ENCODE measurements around the gene TMEM151B.
A peak's percentile ranks its signal among the peaks of the same experiment; 100 is the strongest.
"Not testable (repeated sequence)": the region's sequence is repeated elsewhere in the genome, so short reads cannot be mapped to it uniquely, and the experiment has no call there.

Gene TMEM151B
- 0.04 to 0.10 reads per million in 2 donors for total RNA-seq

DNA sequence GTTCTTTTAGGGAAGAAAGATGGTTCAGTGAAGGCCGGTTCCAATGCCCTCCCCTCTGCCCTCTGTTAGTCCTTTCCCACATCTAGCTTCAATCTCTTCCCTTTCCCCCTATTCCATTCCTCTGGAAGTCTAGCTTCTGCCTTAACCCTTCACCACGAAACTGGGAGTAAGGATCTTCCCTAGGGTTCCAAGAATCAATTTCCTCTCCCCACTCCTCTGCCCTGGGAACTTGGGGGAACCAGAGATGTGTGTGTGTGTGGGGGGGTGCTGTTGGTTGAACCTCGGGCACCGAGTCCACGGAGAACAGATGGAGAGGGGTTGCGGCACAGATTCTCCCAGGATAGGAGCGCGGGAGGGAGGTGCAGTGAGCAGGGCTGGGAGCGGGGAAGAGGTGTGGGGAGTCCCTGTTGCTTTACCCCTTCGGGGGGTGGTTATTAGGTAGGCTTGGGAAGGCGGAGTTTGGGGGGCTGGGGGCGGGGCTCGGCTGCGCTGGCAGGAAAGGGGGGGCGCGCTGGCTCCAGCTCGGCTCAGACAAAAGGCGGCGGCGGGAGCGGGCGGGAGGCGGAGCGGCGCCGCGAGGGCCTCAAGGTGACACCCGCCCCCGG is at the start of gene TMEM151B:
Gene TMEM151B, plus strand, starts transcription at position 530 of the 605 bp plus-strand sequence. CDS start 293 bp downstream, outside the sequence.
- DNase-seq = peak; percentile 30

- no peak for DNase-seq
Observed at GRCh38 chr6:44220913-44221290, 49.3 kb upstream of the TMEM151B start.

DNA sequence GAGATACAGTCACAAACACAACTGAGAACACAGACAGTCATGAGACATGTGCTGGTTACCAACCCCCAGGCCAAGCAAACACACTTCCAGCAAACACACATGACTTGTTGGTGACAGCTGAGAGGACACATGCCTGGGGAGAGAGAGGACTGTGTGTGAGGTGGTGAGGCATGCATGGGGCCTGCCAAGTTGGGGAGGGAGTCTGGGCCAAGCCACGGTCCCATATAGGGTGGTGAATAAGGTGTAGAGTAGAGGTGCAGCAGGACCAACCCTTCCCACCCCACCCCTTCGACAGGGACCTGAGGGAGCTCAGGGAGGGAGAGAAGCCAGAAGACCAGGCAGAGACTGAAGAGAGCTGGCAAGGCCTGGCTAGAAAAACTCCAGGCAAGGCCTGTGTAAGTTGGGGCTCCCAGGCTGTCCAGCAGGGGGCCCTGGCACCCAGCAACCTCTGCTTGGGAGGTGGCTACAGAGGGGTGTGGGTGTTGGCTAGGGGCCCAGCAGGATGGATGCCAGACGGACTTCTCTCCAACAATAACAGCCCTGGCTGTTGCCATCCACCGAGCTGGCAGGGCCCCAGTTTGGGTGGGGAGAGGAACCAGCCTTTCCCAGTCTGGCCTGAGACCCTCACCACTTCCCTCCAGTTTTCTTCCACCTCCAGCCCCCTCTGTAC is 48.8 kb upstream of the TMEM151B start:
- no peak for DNase-seq

GRCh38 chr6:44221961-44222335 is 48.3 kb upstream of the TMEM151B start:
- no peak for DNase-seq

DNA sequence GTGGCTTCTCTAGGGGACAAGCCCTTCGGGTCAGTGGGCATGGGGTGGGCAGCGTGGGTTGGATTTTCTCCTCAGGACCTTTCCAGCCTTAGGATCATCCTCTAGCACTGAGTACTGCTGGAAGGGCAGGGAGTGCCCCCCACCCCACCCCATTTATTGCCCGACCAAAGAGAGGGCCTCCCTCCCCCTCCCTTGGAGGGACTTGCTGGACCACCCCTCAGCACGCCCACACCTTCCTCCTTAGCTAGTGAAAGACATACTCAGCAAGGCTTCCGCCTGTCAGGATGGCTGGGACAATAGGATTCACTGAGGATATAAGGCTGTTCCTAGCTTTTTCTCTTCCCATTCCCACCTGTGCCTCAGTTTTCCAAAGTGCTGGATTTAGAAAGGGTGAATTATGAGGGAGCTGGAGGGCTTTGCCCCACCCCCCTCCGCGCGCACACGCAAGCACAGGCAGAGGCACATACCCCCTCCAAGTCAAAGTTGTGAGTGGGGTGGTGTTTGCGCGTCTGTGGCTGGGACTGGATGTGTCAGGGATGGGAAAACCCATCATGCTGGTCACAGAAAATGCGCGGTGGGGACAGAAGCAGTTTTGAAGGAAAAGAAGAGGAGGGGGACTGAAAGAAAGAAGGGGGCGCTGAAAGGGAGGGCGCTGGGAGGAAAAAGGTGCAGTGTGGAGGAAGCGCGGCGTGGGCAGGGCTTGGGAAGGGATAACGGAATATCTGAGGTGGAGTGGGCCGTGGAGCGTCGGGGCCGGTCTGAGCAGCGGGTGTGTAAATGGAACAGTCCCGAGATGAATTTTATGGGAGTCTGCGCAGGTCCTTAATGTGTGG is 47.5 kb upstream of the TMEM151B start:
- DNase-seq = no peak

GRCh38 chr6:44223319-44224028 is 46.8 kb upstream of the TMEM151B start, which contains the start of gene SLC29A1:
Gene SLC29A1 (plus strand): TSS chr6:44223595. CDS start chr6:44227314, 3,719 bp downstream.
- peak; percentile 73 for DNase-seq

- no peak for DNase-seq
Observed at GRCh38 chr6:44224029-44224964, 46.0 kb upstream of the TMEM151B start.

DNA sequence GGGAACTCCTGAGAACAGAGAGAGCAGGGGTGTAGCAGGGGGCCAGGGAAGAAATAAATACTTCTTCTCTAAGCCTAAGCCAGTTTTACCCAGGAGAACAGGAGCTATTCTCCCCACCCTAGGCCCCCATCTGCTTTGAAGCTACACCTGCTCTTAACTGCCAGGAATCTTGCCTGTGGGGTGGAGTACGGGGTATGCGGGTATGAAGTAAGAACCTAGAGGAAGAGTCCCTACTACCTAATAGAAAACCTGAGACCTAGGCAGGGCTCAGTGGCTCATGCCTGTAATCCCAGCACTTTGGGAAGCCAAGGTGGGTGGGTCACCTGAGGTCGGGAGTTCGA is 45.3 kb upstream of the TMEM151B start:
- DNase-seq = no peak

- DNase-seq = no peak
Observed at GRCh38 chr6:44225579-44226325, 44.5 kb upstream of the TMEM151B start.

DNA sequence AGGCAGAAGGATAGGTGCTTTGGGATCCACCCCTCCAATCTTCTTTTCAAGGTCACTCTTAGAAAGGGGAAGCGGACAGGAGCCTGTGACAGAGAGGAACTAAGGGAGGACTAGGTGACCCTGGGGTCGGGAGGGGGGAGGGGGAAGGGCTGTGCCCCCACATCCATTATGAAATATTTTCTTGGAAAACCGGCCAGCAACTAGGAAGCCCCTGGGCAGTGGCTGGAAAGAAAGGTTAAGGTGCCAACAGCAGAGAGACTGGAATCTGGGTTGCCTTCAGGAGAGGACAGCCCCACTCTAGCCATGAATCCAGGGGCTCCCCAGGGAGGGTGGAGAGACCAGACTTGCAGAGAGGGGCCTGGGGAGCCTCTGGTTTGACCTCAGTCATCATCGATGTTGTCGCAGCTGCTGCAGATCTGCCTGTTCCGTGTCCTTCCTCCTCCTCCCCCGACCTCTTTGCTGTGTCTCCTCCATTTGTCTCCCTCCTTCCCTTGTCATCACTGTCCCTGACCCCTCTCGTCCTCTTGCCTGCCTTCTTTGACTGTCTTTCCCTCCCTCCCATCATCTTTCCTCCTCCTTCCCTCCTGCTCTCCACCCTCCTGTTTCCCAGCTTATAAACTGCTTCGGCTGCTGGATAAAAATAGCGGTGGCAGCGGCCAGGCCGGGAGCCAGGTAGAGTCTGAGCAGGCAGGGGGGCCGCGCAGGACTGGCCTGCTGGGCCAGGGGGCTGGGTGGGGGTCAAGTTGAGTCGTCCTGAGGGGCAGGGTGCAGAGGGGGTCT is 43.7 kb upstream of the TMEM151B start:
- DNase-seq = no peak

- DNase-seq = no peak
Observed at GRCh38 chr6:44227148-44227793, 43.0 kb upstream of the TMEM151B start.

DNA sequence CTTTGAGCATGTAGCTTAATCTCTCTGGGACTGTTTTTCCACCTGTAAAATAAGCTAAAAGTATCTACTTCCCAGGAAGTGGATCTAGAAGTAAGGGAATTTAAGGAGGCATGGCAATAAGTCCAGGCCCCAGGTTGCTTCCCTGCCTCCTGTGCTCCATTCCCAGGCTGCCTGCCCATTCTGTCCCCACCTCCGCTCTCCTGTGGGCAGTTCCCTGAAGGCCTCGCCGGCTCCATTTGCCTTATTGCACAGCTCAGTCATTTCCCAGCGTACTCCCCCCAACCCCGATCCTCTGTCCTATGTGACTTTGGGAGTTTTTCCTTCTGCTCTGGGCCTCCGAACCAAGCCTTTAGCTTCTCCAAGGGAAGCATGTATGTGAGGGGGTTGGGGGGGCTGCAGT is 42.2 kb upstream of the TMEM151B start:
- no peak for DNase-seq

DNA sequence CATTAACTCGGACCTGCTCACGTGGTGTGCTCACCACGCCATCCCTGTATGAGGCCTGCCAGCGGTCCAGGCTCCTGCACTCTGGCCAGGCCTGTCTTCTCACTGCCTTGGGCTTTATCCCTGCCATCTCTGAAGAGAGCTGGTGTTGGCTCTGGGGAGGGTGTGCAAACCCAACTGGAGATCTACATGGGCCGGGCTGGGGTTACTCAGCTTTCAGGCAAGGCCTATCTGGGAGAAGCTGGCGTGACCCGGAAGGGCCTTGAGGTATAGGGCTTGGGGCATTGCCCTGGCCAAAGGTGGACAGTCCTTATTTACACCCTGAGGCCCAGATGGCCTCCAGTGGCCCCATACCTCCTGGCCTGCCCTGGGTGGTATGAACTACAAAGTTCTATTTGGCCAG is 41.8 kb upstream of the TMEM151B start:
- DNase-seq = no peak

DNA sequence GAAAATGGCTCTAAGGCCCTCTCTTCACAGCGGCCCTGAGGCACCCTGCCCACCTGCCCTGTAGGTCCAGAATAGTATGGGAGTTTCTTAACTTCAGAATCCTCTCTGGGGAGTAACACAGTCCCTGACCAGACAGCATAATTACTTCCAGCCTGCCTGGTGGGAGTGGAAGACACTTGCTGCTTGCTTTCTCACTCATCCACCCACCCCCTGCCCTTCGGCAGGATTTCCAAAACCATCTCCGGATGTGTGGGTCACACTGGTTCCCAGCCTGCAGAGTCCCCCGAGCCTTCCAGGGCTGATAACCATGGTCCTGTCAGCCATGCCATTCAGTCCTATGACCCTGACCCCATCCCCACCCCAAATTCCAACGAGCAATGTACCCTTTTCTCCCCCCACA is 41.4 kb upstream of the TMEM151B start:
- no peak for DNase-seq

GRCh38 chr6:44229376-44230033 is 40.7 kb upstream of the TMEM151B start:
- no peak for DNase-seq

DNA sequence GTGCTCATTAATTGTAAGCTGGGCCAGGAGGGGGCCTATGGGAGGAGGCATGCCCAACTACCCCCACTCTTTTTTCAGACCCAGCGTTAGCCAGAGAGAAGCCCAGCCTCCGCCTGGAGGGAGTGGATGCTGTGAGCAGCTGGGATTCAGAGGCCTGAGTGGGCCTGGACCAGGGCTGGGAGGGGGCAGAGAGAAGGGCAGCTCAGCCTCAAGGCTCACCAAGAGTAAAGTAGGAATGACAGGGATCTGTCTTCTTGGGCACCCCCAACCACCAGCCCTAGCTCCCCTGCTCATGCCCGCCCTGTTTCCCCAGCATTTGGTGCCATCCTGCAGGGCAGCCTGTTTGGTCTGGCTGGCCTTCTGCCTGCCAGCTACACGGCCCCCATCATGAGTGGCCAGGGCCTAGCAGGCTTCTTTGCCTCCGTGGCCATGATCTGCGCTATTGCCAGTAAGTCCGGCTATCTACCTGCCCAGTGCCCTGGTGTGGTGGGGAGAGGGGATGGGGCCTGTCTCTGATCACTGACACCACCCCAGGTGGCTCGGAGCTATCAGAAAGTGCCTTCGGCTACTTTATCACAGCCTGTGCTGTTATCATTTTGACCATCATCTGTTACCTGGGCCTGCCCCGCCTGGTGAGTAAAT is 40.1 kb upstream of the TMEM151B start:
- no peak for DNase-seq

DNA sequence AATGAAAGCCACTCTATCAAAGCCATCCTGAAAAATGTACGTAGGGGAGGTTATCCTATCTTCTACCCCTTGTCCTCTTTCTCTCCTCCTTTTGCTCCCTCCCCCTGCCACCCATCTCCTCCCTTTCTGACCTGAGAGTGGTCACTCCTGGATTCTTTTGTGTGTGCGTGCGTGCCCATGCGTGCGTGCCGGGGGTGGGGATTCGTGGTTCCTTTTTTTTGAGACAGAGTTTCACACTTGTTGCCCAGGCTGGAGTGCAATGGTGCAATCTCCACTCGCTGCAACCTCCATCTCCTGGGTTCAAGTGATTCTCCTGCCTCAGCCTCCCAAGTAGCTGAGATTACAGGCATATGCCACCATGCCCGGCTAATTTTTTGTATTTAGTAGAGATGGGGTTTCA is 38.8 kb upstream of the TMEM151B start:
- DNase-seq = not testable (repeated sequence)

GRCh38 chr6:44232676-44233566 is 37.3 kb upstream of the TMEM151B start:
- no peak for DNase-seq

All from activated gamma-delta T cell (primary cell).